ENCODE data around the gene ACSF3.

ACSF3 gene

DNA sequence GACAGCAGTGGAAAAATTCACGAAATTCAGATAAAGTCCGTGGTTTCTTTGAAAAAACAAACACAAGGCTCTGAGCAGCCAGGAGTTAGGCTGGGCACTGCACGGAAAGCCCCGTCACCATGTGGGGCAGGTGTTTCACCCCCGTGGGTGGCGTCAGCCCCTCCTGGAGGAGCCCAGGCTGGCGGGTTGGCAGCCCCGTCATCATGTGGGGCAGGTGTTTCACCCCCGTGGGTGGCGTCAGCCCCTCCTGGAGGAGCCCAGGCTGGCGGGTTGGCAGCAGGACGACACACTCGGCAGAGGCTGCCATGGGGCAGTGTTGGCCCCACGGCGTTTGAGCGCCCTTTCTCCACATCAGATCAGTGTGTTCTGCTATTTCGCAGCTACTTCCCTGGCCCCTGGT lies 38.1 kb downstream of the ACSF3 start:
- ATAC-seq = no peak

GRCh38 chr16:89132194-89133005 lies 38.7 kb downstream of the ACSF3 start:
- no peak for ATAC-seq

DNA sequence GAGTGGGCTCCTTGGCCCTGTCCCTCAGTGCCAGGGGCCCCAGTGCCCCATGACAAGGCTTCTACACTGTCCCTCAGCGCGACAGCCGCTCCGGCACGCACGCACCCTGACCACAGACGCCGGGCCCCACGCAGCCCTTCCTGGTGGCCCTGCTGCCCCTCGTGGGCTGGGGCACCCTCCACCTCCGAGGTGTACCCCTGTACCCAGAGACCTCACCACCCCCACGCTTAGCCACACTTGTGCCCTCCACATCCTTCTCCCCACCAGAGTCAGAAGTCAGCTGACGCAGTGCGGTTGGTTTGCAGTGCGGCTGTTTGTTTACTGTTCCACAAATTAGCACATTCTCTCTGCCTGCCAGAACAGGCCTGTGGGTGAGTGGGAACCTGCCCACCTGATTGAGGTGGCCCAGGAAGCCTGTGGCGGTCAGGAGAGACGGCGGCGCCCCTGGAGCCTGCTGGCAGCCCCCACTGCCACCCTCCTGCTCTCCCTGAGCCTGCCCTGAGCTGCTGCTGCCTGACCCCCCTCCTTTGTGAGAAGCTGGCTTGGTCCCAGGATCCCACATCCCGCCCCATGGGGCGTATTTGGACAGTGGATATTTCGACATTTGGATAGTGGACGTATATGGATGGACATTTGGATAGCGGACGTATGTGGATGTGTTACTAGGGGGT lies 39.9 kb downstream of the ACSF3 start:
- no peak for ATAC-seq

GRCh38 chr16:89134269-89134668 lies 40.6 kb downstream of the ACSF3 start:
- no peak for ATAC-seq

DNA sequence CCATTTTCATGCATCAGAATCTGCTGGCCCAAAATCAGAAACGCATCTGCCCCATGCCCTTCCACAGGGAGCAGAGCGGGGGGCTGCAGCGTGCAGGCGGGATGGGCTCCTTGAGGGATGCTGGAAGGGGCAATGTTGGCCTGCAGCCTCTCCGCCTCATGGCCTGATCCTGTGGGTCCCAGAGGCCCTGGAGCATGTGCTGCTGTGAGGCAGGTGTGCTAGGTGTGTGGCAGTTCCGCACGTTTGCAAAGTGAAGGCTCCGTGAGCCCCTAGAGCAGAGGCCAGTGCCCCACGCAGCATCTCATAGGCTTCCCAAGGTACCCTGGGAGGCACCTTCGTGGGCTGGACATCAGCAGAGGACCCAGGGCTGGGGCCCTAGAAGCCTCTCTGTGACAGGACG lies 41.5 kb downstream of the ACSF3 start:
- no peak for ATAC-seq

- no peak for ATAC-seq
Observed at GRCh38 chr16:89135971-89136765, 42.5 kb downstream of the ACSF3 start.

- no peak for ATAC-seq
Observed at GRCh38 chr16:89136931-89137330, 43.3 kb downstream of the ACSF3 start.

DNA sequence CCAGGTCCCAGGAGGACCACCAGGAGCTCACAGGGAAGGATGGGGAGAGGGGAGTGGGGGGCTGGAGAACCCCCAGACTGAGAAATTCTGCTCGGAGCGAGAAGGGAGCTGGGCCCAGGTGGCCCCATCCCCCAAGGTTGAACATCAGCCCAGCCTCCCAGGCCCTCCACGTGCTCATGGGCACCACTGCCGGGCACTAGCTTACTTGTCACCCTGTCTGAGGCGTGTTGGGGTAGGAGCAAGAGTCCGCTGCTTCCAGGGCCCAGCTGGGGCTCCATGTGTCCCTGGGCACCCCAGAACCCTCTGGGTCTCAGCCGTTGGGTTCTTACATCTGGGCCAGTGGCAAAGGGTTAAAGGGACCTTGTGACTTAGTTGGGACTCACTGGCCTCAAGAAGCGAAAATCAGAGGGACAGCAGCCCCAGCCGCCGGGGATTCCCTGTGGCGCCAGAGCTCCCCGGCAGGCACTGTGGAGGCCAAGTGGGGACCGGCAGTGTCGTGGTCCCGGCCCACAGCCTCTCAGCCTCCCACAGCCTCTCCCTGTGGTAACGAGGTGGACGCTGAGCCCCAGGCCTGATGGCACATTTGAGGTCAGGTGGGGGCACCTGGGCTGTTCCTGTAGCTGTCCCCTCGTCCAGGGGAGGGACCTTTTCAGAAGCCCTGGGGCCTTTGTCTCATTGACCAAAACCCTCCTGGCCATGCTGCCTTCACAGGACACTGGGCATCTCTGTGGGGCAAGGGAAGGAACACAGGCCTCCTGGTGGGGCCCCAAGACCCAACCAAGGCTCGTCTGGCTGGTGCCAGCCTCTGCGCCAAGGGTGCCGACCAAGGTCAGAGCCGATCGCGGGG lies 44.2 kb downstream of the ACSF3 start:
- ATAC-seq = no peak

DNA sequence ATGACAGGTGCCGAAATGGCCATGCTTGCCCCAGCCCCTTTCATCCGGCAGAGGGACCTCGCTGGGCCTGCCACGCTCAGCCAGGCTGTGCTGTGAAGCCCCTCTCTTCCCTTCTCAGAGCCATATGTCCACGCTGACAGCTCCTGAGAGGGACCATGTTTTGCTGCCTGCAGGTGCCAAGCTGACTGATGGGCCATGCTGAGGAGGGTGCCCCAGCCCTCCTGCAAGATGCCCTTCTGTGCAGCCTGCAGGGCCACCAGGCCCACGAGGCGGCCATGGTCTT lies 44.8 kb downstream of the ACSF3 start:
- no peak for ATAC-seq

- no peak for ATAC-seq
Observed at GRCh38 chr16:89138843-89139520, 45.3 kb downstream of the ACSF3 start.

GRCh38 chr16:89139907-89140361 lies 46.3 kb downstream of the ACSF3 start:
- ATAC-seq = no peak

GRCh38 chr16:89140401-89140800 lies 46.7 kb downstream of the ACSF3 start:
- no peak for ATAC-seq

DNA sequence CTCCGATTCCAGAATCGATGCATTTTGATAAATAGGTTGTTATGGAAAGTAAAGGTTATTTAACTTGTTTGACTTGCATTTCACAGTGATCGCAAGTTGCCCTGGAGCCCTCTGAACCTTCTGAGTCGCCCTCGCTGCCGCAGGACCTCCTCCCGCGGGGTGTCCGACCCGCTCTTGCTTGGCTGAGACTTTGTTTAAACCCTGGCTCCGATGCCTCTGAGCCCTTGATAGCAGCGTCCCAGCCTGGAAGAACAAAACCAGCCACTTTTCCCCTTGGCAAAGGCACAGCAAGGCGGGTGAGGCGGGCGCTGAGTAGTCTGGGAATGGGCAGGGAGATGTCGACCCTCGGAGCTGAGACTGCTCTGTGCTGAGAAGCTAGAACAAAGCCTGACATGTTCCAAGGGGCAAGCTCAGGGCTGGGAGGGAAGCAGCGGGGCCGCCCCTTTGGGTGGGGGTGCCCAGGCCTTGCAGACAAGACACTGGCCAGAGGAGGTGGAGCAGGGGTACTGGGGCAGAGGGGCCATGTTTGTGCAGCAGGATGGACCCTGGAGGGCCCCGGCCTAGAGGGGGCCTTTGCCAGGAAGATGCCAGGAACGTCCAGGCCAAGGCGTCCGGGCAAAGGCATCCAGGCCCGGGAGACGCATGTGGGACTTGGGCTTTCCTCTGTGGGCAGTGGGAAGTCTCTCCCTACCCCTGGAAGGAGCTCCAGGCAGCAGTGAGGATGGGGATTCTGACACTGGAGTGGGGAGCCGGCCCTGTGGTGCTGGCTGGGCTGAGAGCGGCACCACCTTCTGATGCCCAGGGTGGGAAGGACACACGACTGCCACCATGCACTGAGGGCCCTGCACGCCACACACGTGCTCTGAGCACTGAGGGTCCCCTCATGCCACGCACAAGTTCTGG lies 47.6 kb downstream of the ACSF3 start:
- no peak for ATAC-seq

DNA sequence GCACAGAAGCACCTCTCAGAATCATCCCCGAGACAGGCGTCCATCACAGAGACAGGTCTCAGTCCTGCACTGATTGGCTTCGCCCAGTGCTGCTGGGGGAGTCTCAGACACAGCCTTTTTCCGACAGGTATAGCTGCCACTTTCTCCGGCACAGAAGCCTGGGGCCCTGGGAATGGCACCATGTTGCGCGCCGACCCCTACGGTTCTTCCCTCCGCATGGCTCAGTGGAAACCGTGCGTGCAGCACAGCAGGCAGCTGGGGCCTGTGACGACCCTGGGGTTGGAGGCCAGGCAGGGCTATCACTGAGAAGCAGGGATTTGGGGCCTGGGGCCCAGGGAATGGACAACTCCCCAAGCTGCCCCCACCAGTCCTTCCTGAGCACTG lies 48.2 kb downstream of the ACSF3 start:
- no peak for ATAC-seq

GRCh38 chr16:89142474-89143195 lies 49.0 kb downstream of the ACSF3 start:
- ATAC-seq = no peak

DNA sequence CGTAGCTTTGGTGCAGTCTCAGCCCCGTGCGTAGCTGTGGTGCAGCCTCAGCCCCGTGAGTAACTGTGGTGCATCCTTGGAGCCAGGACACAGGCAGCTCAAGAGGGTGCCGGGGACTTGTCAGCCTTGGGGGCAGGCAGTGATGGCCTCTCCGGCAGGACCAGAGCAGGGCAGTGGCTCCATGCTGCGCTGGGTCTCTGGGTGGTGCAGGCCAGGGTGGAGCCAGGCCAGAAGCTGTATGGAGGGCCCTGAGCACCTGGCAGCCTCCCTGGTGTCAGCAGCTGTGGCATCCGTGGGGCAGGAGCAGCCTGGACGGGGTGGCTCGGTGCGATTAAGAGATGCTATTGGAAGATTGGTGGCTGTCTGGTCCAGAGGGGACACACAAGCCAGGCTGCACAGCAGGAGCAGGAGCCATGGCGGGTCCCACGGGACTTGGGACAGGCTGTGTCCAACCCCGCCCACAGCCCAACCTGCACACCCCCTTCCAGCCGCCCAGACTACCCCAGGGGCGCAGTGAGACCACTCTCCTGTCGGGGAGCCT lies 49.6 kb downstream of the ACSF3 start:
- ATAC-seq = no peak

- no peak for ATAC-seq
Observed at GRCh38 chr16:89143911-89144675, 50.4 kb downstream of the ACSF3 start.

- ATAC-seq = no peak
Observed at GRCh38 chr16:89144681-89145080, 51.0 kb downstream of the ACSF3 start.
